ENCODE results near the gene UHRF1. TPM values are rescaled to one million over a fixed set of nuclear protein-coding genes. Genes with fewer than 3 reads are reported as not detected.
"Not testable (repeated sequence)": the region's sequence is repeated elsewhere in the genome, so short reads cannot be mapped to it uniquely, and the experiment has no call there.

Gene UHRF1
- polyA plus RNA-seq, 1 donor = 39.7 TPM

DNA sequence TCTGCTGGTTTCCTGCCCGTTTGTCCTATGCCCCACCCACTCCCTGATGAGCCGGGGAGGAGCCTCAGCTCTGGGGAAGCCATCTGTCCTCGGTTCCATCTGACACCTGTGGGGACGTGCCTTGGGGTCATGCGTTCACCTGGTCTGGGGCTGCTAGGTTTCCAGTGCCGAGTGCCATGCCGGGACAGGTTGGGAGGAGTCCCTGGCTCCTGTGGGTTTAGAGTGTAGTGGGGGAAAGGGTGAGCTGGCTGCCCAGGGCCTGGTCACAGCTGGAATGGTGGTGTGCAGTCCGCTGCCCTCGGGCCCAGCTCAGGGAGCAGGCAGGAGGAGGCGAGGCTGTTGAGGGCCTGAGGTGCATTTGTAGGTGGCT is 62.1 kb downstream of the UHRF1 start:
- no peak for DNase-seq

GRCh38 chr19:4971816-4972495 is 62.7 kb downstream of the UHRF1 start:
- no peak for DNase-seq

DNA sequence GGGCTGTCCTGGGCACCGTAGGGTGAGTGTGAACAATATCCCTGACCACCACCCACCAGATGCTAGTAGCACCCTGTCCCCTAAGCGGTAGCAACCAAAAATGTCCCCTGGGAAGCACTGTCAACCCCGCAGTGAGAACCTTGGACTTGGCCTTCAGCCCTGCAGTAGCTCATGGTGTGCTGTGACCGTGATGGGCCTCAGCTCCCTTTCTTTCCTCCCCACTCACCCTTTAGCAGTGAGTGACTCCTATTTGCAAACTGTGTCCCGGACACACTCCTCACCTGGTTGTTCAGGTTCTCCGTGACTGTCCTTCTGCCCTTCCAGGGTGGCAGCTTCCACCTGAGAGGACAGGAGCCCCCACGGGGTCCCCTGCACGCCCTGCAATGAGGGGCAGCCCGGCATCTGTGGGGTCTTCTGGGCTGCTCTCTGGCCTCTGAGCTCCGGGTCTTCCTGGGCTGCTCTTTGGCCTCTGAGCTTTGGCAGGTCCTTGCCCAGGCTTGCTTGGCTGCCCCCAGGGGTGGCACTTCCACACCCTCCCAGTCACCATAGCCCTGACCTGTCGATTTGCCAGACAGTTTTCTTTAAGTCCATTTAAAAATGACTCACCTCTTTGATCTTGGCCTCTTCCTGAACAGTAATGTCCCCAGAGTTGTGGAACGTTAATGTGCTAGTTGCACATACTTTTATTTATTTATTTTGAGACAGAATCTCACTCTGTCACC is 63.4 kb downstream of the UHRF1 start:
- no peak for DNase-seq

- no peak for DNase-seq
These were observed 65.7 kb downstream of the UHRF1 start for GRCh38 chr19:4974880-4975469.

DNA sequence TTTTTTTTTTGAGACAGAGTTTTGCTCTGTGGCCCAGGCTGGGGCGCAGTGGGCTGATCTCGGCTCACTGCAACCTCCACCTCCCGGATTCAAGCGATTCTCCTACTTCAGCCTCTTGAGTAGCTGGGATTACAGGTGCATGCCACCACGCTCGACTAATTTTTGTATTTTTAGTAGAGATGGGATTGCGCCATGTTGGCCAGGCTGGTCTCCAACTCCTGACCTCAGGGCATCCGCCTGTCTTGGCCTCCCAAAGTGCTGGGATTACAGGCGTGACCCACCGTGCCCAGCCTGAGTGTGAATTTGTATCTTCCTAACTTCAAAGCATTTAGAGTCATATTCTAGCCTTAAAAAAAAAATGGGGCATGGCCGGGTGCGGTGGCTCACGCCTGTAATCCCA is 66.3 kb downstream of the UHRF1 start:
- DNase-seq = not testable (repeated sequence)

DNA sequence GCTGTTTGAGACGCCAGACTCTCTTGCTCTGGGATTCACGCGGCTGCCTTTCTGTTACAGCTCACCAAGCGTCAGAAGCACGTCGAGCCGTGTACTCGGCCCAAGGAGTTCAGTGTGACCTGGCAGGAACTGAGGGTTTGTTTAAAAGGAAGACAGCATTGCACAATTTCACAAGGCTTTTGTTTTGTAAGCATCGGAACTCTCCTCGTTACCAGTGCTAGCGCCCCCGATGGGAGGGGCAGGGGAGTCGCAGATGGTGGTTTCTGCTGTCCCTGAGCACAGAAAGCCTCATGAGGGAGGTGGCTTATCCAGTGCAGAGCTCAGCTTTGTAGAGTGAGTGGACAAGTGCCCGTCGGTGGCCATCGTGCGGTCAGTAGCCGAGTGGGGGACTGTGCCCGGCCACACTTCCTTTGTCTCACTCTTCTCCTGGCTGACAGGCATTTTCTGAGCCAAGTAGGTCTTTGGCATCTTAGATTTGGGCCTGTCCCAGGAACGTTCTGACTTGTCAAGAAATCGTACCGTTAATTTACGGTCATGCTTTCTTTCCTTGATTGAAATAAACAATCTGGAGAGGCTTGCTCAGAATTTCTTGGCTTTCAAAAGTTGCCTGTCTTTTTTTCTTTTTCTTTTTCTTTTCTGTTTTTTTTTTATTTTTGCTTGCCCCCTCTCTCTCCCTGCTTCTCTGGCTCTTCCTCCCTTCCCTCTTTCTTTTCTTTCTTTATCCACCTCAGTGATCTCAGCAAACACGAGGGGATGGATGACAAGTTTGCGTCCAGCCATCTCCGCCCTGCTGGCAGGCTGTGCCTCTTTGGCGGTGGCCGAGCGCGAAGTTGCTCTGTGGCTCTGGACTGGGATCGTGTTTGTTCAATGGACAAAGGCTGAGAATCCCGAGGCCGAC is 67.3 kb downstream of the UHRF1 start:
- no peak for DNase-seq

DNA sequence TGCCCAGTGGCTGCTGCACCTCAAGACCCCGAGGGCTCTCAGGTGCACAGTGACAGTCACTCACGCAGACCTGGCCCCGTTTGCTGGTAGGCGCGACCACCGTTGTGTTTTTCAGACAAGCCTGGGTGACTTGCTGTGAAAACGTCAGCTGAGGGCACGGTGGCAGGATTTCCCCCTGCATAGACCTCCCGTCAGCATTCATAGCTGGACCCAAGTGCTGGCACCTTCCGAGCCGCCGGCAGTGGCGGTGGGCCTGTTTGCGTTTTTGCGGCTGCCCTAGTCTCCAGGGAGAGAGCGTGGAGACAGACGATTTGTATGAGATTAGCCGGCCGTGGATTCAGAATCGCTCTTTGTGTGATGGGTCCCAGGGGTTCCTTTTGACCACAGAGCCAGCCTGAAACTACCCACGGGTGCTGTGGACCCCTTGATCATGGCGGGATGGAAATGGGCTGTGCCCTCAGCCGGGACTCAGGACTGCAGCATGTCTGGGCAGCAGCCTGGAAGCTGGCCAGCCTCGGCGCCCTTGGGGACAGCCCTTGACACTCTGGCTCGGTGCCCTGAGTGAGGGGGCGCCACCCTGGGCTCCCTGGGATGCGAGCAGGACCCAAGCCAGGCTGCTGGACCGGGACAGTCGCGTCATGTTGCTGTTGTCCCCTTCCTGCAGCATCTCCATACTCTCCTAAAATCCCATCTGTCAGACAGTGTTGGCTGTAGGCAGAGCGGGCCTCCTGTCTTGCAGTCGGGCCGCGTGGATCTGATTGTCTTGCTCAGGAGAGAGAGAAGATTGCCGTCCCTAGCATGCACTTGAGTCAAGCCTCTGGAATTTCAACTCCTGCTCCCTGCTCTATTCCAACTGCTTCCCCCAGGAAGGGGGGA is 68.2 kb downstream of the UHRF1 start:
- DNase-seq = no peak

DNA sequence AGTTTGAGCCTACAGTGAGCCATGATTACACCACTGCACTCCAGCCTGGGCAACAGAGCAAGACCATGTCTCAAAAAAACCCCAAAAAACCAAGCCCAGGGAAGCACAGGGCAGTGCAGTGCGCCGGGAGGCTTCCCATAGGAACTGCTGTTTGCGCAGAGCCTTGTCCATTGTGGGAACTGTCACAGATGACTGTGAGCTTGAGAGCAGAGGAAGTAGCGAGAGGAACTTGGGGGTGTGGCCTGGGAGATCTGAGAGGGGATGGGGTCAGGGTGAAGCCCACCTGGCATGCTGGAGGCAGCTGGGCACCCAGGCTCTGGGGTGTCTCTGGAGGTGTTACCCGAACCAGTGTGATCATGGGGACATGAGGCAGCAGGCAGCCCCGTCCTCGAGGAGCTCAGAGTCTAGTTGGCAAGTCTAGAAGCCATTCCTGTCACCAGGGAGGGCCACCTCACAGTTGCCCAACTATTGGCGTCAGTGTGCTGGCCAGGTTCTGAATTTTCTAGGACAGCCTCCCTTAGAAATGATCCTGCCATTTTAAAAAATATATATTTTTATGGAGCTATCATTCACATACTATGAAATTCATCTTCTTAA is 70.0 kb downstream of the UHRF1 start:
- DNase-seq = no peak

DNA sequence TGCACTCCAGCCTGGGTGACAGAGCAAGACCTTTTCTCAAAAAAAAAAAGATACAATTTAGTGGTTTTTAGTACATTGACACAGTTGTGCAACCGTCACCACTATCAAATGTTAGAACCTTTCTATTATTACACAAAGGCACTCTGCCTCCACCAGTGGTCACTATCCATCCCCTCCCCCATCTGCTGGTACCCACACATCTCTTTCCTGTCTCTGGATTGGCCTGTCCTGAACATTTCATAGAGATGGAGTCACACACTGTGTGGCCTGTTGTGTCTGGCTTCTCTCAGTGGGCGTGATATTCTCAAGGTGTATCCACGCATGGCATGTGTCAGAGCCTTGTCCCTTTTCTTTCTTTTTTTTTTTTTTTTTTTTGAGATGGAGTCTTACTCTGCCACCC is 70.8 kb downstream of the UHRF1 start:
- DNase-seq = no peak

DNA sequence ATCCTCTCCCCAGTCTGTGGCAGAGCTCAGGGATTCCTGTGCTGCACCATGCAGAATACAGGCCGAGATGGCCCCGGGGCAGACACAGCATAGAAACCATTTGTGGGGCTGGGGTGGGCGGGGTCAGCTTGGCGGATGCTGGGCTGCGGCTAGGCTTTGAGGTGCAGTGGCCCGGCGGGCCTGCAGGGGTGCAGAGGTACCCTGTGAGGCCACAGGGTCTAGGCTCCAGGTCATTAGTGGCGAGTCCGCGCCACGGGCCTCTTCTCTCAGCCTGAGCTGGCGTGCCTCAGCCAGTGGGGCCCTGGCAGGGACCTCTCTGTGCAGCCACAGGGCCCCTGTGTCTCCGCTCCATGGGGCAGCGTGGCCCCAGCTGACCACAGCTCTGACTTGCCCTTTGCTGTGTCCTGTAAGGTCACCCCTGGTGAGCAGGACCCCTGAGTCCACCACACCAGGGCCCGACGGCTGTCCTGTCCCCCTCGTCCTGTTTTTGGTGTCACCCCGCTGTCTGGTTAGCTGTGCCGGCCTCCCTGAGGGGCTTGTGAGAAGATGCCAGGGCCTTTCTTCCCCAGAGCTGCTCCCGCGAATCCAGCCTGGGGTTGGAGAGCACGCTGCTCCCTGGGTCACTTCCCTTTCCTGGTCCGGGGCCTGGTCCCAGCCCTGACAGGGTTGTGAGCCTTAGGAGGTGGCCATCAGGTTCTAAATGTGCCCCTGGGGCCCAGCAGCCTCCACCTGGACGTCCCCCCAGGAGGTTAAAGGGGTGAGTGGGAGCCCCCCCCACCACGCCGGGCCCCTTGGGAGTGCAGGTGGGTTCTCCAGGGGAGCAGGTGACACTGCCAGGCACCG is 71.8 kb downstream of the UHRF1 start:
- no peak for DNase-seq

GRCh38 chr19:4981681-4981958 is 72.3 kb downstream of the UHRF1 start:
- no peak for DNase-seq

- DNase-seq = no peak
These were observed 74.2 kb downstream of the UHRF1 start for GRCh38 chr19:4983346-4984105.

GRCh38 chr19:4984106-4984380 is 74.7 kb downstream of the UHRF1 start:
- no peak for DNase-seq

DNA sequence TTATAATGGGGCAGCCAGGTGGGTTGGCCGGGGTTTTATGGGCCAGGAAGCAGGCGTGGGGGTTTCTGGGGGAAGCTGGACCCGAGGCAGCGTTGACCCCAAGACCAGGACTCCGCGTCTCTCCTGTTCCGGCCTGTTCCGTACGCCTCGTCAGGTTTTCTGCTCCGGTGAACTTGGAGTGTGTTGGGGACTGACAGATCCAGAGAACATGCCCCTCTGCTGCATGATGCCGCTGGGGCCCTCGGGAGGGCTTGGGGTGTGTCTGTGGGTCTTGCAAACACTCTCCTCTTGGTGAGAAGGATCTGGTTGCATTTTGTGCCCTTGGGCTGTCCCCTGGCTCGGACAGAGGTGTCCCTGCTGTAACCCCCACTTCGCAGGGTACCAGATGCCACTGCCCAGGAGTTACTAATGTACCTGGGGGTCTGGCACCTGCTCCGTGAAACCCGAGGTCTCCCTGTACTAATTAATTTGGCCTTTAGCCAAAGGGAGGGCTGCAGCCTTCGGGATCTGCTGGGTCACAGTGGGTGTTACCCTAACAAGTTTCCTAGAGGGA is 75.2 kb downstream of the UHRF1 start:
- no peak for DNase-seq

DNA sequence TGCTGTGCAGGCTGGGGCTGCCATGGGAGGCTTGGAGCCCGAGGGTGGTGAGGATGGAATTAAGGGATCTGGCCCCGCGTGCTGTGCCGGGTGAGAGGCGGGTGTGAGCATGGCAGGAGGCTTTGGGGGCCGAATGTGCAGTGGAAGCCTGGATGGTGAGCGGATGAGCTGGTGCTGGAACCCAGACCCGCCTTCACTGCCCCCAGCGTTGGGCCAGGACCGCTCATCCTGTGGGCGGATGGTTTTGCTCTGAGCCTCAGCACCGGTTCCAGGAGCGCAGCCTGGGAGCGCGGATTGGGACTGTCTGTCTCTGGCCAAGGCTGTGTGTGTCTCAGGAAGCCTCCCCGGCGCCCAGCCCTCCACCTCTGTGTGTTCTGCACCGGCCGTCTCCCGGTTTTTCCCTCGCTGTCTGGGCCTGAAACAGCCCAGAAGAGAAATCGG is 76.3 kb downstream of the UHRF1 start:
- DNase-seq = no peak

- no peak for DNase-seq
These were observed 76.8 kb downstream of the UHRF1 start for GRCh38 chr19:4986056-4986455.

DNA sequence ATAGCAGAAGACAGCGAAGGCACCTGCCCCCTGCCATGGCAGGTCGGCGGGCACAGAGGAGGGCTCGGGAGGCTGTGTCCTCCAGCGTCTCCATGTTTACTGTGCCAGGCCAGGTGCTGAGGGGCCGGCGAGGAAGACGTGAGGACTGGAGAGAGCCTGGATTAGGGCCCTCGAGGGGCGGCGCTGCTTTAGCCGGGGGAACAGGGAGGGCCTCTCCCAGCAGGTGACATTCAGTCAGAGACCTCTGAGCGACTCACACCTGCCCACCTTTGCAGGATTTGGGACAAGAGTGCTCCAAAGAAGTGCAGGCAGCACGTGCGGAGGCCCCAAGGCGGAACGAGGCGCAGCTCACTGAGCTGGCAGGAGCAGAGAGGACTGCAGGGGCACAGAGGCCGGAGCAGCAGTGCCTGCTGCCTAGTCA is 77.2 kb downstream of the UHRF1 start:
- DNase-seq = no peak

GRCh38 chr19:4987256-4987655 is 78.0 kb downstream of the UHRF1 start:
- DNase-seq = no peak

DNA sequence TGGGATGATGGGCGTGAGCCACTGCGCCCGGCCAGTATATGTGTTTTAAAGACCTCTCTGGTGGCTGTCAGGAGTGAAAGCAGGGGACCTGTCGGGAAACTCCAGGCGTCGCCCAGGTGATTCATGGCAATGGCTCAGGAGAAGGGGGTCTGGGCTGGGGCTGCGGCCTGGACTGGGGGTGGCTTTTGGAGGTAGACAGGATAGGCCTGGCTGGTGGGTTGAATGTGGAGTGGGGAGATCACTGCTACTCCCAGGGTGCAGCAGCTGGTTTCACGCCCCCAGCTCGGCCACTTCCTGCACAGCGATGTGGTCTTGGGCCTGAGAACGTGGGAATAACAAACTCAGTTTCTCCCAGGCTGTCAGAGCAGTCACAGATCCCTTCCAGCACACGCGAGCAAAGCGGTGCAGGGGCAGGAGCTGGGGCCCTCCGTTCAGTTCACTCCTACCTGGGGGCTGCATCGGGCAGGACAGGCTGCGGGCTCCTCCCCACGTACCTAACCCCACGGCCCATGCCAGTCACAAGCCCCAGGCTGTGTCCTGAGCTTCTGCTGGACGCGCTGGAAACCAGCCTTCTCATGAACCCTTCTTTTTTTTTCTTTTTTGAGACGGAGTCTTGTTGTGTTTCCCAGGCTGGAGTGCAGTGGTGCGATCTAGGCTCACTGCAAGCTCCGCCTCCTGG is 78.5 kb downstream of the UHRF1 start:
- no peak for DNase-seq

Measured in left kidney (tissue), 2 donors.